Psoas muscle (tissue), 8 donors: ENCODE results near the gene TBC1D4. TPM values are rescaled to one million over a fixed set of nuclear protein-coding genes. Genes with fewer than 3 reads are reported as not detected.

Experiments
- ATAC-seq, 4 donors: fragments of 200-7000 bp; cut with Tn5 transposase; one replicate each; pipeline ENCODE4 v1.9.1; 2020; ENCODE audit warnings: moderate library complexity in 3 of 4, mild to moderate bottlenecking in 2 of 4
- DNase-seq, 2 donors: peaks; one replicate each; pipeline ENCODE4 v3.0.0-alpha.2; 2020
- H3K27ac ChIP-seq: fragments of 200-600 bp; one replicate; pipeline ENCODE4 v1.8.0; 2022
- H3K27me3 ChIP-seq, 3 donors: fragments of 200-600 bp in 1 of 3; one replicate each; pipeline versions ENCODE4 v1.6.1 to v1.8.0; 2013 to 2022; ENCODE audit warnings: low read length in 2 of 3, mild to moderate bottlenecking in 2 of 3, moderate library complexity in 1 of 3; ENCODE audit not compliant: insufficient read depth in 3 of 3
- H3K36me3 ChIP-seq, 2 donors: fragments of 200-600 bp in 1 of 2; one replicate each; pipeline versions ENCODE4 v1.6.1 to v1.8.0; 2013 to 2022; ENCODE audit warnings: low read depth in 1 of 2, mild to moderate bottlenecking in 1 of 2, moderate library complexity in 1 of 2; ENCODE audit not compliant: insufficient read depth in 1 of 2
- H3K4me1 ChIP-seq: fragments of 200-600 bp; one replicate; pipeline ENCODE4 v1.8.0; 2022
- H3K4me3 ChIP-seq: fragments of 200-600 bp; one replicate; pipeline ENCODE4 v1.8.0; 2022; ENCODE audit warnings: mild to moderate bottlenecking
- H3K9me3 ChIP-seq: fragments of 200-600 bp; one replicate; pipeline ENCODE4 v1.8.0; 2022
- WGBS, 3 donors: extraction: QIAGEN DNeasy Blood & Tissue Kit; methylation state at CpG; one replicate each; pipeline versions ENCODE4 v1.1.6 to v1.1.7; 2013; 5-methylcytosine and 5-hydroxymethylcytosine counted together
- intact Hi-C, 2 donors: fragments of 100-400 bp; cut with DNase I; formaldehyde crosslinking; loops; one replicate each; pipeline versions ENCODE4 v1.11.0 to v1.14.2; 2022
- polyA plus RNA-seq, 3 donors: library from polyadenylated mRNA; stranded (reverse); fragments of 200-250 nt; gene quantifications; one replicate each; pipeline ENCODE4 v1.2.3, GENCODE V29; 2013
- total RNA-seq, 4 donors: library from RNA; stranded (reverse); fragmentation: NEBNext Ultra II Directional in 2 of 4; extraction: Animal tissue kit (Norgen Biotek cat#: 25700) in 2 of 4; gene quantifications; one replicate each; pipeline versions ENCODE4 v1.2.1 to v1.2.4, GENCODE V29; 2021 to 2023
- TF ChIP-seq, protein P1 (sequence below): fragments of 200-600 bp; IDR thresholded peaks from one replicate; pipeline ENCODE4 v1.8.0; 2022; ENCODE audit warnings: antibody characterized with exemption
- donor health status: healthy with polysubstance abuse.
- donor health status: DM: no; HTN: no; CAD: no; lungs with moderate emphysema.
- donor health status: Bipolar disorder and iron deficiency.
- donor health status: healthy.
- donor health status: DM: yes; HTN: yes; CAD: no.
- donor health status: DM: no; HTN: no; CAD: no.
- donor health status: DM: no; HTN: no; CAD: no.
- donor health status: DM: yes; HTN: yes; CAD: no.

TBC1D4 gene
- total and polyA plus RNA-seq, 7 donors = 3.1 to 127 (median 89.9) TPM

DNA sequence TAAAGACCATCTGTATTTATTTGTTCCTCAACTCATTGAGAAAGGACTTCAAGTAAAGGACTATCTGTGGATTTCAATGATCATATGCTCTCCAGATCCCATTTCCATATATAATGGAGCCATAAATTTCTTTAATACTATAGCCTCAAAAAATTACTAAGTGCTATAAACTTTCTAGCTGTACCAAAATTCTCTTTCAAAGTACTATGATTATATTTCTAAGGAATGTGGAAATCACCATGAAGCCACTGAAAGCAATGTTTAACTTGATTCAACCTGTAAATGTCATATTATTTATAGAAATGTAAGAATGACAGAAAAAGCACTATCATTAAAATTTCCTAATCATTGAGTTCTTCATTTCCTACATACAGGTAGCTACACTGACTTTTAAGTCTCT, 20.7 kb downstream of the TBC1D4 start:
- no peak for DNase-seq
- no peak for ATAC-seq
- Histone ChIP-seq H3K36me3 (no peaks in the 10 kb centered on the region), H3K4me1 (peaks cover 85% of the 10 kb centered on the region), H3K4me3 (no peak overlapping the region), H3K27me3 (no peaks in the 10 kb centered on the region), H3K27ac (peak overlapping the region; percentile 92), H3K9me3 (no peaks in the 10 kb centered on the region)
- intact Hi-C loops = no loop called here
- TF ChIP-seq, protein P1, sequence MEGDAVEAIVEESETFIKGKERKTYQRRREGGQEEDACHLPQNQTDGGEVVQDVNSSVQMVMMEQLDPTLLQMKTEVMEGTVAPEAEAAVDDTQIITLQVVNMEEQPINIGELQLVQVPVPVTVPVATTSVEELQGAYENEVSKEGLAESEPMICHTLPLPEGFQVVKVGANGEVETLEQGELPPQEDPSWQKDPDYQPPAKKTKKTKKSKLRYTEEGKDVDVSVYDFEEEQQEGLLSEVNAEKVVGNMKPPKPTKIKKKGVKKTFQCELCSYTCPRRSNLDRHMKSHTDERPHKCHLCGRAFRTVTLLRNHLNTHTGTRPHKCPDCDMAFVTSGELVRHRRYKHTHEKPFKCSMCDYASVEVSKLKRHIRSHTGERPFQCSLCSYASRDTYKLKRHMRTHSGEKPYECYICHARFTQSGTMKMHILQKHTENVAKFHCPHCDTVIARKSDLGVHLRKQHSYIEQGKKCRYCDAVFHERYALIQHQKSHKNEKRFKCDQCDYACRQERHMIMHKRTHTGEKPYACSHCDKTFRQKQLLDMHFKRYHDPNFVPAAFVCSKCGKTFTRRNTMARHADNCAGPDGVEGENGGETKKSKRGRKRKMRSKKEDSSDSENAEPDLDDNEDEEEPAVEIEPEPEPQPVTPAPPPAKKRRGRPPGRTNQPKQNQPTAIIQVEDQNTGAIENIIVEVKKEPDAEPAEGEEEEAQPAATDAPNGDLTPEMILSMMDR = no peak

DNA sequence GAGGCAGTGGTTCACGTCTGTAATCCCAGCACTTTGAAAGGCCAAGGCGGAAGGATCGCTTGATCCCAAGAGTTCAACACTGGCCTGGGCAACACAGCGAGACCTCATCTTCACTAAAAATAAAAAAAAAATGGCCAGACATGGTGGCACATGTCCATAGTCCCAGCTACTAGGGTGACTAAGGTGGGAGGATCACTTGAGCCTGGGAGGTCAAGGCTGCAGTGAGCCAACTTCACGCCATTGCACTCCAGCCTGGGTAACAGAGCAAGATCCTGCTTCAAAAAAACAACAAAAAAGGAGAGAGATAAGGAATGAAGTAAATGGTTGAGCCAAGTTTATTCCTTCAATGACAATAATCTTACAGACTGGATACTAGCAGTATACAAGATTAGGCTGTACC, 21.3 kb downstream of the TBC1D4 start:
- WGBS, 3 donors = 55 to 87% (median 60%) methylated on average over 5 of the region's 5 CpGs
- Histone ChIP-seq H3K36me3 (no peaks in the 10 kb centered on the region), H3K9me3 (no peaks in the 10 kb centered on the region), H3K4me3 (no peak overlapping the region), H3K27me3 (no peaks in the 10 kb centered on the region), H3K27ac (peak overlapping the region; percentile 92), H3K4me1 (peaks cover 89% of the 10 kb centered on the region)
- ATAC-seq (no peak), DNase-seq (no peak)
- intact Hi-C loops = no loop called here
- TF ChIP-seq, protein P1 = no peak

DNA sequence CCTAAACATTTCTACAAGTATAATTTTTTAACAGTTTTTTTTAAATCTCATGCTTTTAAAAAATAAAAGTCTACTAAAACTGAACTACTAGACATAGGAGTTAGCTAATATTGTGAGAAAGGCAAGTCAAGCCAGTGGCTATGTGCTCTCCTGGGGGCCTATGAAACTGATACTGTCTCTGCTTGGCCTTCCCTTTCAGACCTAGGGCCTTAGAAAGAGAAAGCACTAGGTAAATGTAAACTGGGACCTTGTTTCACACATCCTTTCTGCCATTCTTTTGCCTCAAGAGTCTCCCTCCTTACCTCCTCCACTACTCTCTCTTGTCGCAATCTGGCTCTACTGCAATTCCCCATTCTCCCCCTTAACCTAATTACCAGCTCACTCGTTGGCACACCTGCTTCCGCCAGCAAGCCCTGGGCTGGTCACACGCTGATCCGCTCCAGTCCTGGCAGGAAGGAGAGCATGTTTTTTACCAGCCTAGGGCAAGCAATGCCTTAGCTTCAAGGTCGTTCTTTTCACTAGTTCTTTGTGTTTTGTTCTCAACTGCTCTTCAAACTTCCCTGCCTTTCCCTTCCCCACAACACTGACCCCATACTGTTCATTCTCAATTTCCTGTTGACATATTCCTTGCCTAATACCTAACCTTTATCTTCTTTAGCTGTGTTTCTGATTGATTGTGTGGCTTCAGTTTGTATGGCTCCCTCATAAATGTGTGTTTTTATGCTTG, 23.1 kb downstream of the TBC1D4 start:
- H3K4me1 ChIP-seq = peaks cover 90% of the 10 kb centered on the region
- H3K27ac ChIP-seq = peak overlapping the region; percentile 92
- DNase-seq (peak; percentile 35 to 81), ATAC-seq (peak; percentile 90 to 94 (median 92))
- no peaks in the 10 kb centered on the region for H3K9me3 ChIP-seq
- H3K27me3 ChIP-seq = no peaks in the 10 kb centered on the region
- intact Hi-C loops = no loop called here
- H3K36me3 ChIP-seq = no peaks in the 10 kb centered on the region
- TF ChIP-seq, protein P1 = no peak
- 28 to 41% (median 30%) methylated on average over 6 of the region's 6 CpGs for WGBS, 3 donors
- peak overlapping the region; percentile 47 for H3K4me3 ChIP-seq

DNA sequence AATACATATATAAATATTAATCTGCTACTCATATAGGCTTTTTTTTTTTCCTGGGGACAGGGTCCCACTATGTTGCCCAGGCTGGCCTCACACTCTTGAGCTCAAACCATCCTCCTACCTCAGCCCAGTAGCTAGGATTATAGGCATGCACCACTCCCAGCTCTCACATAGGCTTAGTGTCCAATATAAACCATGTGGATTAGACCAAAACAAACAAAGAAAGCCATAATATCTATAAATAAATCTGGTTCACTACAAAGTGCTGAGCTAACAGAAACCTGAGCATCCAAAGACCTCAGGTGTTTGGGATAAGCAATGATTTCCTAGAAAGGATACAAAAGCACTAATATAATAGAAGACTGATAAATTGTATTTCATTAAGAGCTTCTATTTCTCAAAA, 26.0 kb downstream of the TBC1D4 start:
- no peak for ATAC-seq
- Histone ChIP-seq H3K9me3 (no peaks in the 10 kb centered on the region), H3K36me3 (no peaks in the 10 kb centered on the region), H3K27me3 (no peaks in the 10 kb centered on the region), H3K27ac (peak overlapping the region; percentile 92), H3K4me1 (peaks cover 79% of the 10 kb centered on the region), H3K4me3 (no peak overlapping the region)
- no peak for DNase-seq
- intact Hi-C loops = no loop called here
- TF ChIP-seq, protein P1 = no peak

DNA sequence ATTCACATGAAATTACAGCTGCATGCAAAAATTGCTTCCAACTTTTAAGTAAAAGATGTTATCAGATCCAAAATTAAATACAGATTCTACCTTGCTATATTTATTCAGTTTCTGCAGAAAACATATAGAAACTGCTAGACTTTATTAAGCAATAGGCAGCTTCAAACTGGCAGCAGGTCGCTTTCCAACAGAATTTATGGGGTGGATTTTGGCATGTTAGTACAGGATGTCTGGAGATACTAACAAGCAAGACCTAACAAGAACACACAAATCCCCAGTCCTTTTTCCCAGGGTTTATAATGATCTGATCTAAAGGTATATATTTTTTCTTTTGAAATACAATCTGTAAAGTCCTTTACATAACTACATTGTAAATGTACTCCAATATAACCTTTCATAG, 27.5 kb downstream of the TBC1D4 start:
- H3K27ac ChIP-seq = peak overlapping the region; percentile 92
- H3K27me3 ChIP-seq = no peaks in the 10 kb centered on the region
- no peaks in the 10 kb centered on the region for H3K36me3 ChIP-seq
- DNase-seq = no peak
- ATAC-seq = no peak
- intact Hi-C loops = no loop called here
- peaks cover 67% of the 10 kb centered on the region for H3K4me1 ChIP-seq
- TF ChIP-seq, protein P1 = no peak
- H3K4me3 ChIP-seq = no peak overlapping the region
- 27 to 39% (median 27%) methylated on average over 1 of the region's 1 CpG for WGBS, 3 donors
- no peaks in the 10 kb centered on the region for H3K9me3 ChIP-seq
